ENCODE measurements around the gene LRRK2.
"Not testable (repeated sequence)": the region's sequence is repeated elsewhere in the genome, so short reads cannot be mapped to it uniquely, and the experiment has no call there.

Gene LRRK2

DNA sequence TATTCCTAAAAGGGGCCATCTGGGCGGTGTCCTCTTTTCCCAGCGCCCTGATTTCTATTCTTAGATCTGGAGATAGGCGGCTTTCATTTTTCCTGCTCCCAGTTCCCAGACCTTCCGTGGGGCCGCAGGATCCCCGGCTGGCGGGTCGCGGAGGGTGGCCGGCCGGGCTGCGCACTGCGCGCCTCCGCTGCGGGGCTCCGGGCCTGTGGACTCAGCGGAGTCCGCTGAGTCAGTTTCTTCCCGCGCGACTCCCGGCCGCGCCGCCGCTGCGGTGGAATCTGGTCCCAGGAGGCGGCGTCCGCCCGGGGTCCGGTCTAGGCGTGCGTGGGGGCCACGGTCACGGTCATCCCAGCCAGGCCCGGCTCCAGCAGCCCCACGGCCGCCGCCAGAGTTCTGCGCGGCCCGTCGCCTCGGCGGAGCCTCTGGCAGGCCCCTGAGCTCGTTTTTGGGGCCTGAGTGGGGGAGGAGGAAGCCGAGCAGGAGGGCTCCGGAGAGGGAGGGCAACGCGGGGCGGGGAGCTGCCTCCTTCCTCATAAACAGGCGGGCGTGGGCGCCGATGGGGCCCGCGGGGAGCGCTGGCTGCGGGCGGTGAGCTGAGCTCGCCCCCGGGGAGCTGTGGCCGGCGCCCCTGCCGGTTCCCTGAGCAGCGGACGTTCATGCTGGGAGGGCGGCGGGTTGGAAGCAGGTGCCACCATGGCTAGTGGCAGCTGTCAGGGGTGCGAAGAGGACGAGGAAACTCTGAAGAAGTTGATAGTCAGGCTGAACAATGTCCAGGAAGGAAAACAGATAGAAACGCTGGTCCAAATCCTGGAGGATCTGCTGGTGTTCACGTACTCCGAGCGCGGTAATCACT, at the start of gene LRRK2:
Gene LRRK2 (plus strand): TSS at position 559 of the 853 bp plus-strand sequence. CDS start 135 bp downstream, at position 694.
- DNase-seq (ENCODE audit: low read depth) = peak; percentile 62

- no peak for DNase-seq (ENCODE audit: low read depth)
Observed at GRCh38 chr12:40175045-40175444, 49.8 kb upstream of the LRRK2 start.

- no peak for DNase-seq (ENCODE audit: low read depth)
Observed at GRCh38 chr12:40175489-40175888, 49.3 kb upstream of the LRRK2 start.

DNA sequence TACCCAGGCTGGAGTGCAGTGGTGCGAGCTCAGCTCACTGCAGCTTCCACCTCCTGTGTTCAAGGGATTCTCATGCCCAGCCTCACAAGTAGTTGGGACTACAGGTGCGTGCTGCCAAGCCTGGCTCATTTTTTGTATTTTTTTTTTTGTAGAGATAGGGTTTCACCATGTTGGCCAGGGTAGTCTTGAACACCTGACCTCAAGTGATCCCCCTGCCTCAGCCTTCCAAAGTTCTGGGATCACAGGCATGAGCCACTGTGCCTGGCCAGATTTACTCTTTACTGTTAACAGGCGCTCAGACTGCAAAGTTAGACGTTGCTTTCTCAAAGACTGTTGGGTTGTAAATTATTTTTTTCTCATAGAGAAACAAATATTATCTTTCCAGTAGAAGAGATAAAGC, 46.1 kb upstream of the LRRK2 start:
- DNase-seq (ENCODE audit: low read depth) = no peak

GRCh38 chr12:40181490-40181889, 43.3 kb upstream of the LRRK2 start:
- DNase-seq (ENCODE audit: low read depth) = no peak

DNA sequence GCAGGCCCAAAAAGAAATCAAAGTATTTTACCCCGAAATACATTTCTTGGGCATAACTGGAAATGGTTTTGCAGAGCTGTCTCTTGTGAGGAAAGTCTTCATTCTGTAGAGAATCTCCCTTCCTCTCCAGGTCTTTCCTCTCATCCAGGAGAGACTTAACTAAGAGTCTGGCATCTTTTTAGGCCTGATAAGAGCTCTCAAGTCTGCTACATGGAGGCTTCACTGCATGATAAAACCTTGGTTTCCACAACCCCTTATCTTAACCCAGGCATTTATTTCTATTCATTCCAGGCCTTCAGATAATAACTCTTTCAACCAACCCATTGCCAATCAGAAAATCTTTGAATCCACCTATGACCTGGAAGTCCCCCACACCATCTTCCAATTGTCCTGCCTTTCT, 41.1 kb upstream of the LRRK2 start:
- DNase-seq (ENCODE audit: low read depth) = no peak

- DNase-seq (ENCODE audit: low read depth) = no peak
Observed at GRCh38 chr12:40184493-40185302, 40.1 kb upstream of the LRRK2 start.

GRCh38 chr12:40185303-40185693, 39.5 kb upstream of the LRRK2 start:
- no peak for DNase-seq (ENCODE audit: low read depth)

GRCh38 chr12:40188558-40189320, 36.1 kb upstream of the LRRK2 start:
- DNase-seq (ENCODE audit: low read depth) = no peak

DNA sequence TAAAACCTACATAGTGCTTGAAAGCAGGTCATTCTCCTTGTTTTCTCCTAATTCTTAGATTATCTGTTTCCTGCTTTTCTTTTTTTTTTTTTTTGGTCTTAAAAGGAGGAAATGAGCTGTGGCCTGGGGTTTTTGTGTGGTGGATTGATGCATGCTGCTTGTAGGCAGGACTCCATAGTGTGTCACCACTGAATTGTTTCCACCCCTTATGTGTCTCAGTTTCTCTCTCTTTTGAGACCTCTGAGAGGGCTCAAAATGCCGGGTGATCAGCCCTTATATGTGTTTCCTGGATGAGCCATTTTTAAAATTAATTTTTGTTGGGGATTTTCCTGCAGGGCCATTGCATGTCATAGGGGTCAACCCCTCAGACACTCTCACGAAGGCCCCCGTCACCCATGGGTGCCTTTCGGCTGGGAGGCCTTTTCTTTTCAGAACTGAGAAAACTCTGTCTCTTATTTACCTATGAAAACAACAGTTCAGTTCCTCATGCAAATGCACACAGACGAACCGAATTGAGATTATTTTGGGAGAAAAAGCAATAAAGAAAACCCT, 32.0 kb upstream of the LRRK2 start:
- no peak for DNase-seq (ENCODE audit: low read depth)

DNA sequence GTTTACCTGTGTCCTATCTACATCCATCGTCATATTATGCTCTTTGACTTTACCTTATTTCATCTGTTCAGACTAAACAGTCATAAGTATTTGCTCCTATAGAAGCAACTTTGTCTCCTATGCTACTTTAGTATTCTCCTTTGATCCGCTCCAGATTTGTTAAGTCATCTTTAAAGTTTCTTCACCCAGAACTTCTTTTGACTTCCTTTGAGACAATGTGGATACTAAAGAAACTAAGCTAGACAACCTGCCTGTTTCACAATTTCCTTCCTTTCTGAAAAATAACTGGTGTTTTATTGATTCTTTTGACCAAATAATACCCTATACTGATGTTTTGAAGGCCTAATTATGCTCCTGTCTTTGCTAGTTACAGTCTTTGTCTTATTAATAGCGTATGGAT, 30.0 kb upstream of the LRRK2 start:
- DNase-seq (ENCODE audit: low read depth) = no peak

DNA sequence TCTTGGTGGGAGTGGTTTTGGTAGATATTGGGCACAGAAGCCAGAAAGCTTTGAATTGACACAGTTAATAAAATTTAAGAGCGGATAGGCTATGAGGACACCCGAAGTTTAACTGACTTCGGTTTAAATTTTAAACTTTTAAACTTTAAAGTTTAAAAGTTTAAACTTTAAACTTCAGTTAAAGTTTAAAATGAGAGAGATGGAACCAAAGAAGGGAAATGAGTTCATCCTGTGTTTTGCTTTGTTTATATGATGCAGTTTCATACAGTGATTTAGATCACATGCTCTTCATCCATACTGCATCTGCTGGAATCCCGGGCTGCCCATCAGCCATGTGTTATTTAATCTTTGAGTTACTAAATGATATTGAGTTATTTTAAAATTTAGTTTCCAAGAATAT, 27.2 kb upstream of the LRRK2 start:
- no peak for DNase-seq (ENCODE audit: low read depth)

GRCh38 chr12:40198601-40199000, 26.2 kb upstream of the LRRK2 start:
- DNase-seq (ENCODE audit: low read depth) = no peak

- no peak for DNase-seq (ENCODE audit: low read depth)
Observed at GRCh38 chr12:40202095-40203059, 22.4 kb upstream of the LRRK2 start.

GRCh38 chr12:40203060-40203430, 21.8 kb upstream of the LRRK2 start:
- DNase-seq (ENCODE audit: low read depth) = no peak

GRCh38 chr12:40204337-40204736, 20.5 kb upstream of the LRRK2 start:
- no peak for DNase-seq (ENCODE audit: low read depth)

DNA sequence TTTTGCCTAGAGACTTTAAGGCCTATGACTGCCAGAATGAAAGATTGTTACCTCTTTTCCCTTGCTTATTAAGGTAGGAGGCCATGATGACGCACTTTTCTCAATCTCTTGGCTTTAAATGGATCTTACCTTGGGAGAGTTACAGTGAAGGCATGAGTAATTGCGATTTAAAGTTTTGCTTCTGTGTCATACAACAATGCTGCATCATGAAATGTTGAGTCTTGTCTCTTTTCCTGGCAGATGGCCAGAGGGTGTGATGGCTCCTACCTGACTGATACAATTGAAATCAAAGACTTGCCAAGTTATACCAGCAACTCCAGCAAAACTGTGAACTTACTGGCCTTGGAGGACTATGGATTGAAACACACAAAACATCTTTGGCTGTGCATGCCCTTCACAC, 17.2 kb upstream of the LRRK2 start:
- DNase-seq (ENCODE audit: low read depth) = no peak

- DNase-seq (ENCODE audit: low read depth) = no peak
Observed at GRCh38 chr12:40208707-40209446, 15.9 kb upstream of the LRRK2 start.

- no peak for DNase-seq (ENCODE audit: low read depth)
Observed at GRCh38 chr12:40209886-40210285, 14.9 kb upstream of the LRRK2 start.

GRCh38 chr12:40211186-40211585, 13.6 kb upstream of the LRRK2 start:
- DNase-seq (ENCODE audit: low read depth) = not testable (repeated sequence)

Data from fibroblast of the conjunctiva (primary cell).